ENCODE results near the gene SLC9A9. TPM values are rescaled to one million over a fixed set of nuclear protein-coding genes. Genes with fewer than 3 reads are reported as not detected.

Gene SLC9A9
- total RNA-seq, 4 donors from 2014 or later: 12.8 to 63.8 (median 33.3) TPM

GRCh38 chr3:143302638-143303171 is 545.6 kb downstream of the SLC9A9 start:
- intact Hi-C loops (cut with DNase I; ENCODE audit: low total_unique reads): no loop called here
- DNase-seq: peak in 1 of 2 donors; percentile 41
- H3K4me3 ChIP-seq: no peak overlapping the region
- TF ChIP-seq CTCF (IDR thresholded peaks at IDR 0.05): no peak
- no peak for TF ChIP-seq POLR2A (IDR thresholded peaks at IDR 0.05)
- no peaks in the 10 kb centered on the region for H3K4me1 ChIP-seq
- H3K9me3 ChIP-seq: no peaks in the 10 kb centered on the region
- H3K27ac ChIP-seq: no peak overlapping the region
- no peaks in the 10 kb centered on the region for H3K27me3 ChIP-seq
- H3K36me3 ChIP-seq: no peaks in the 10 kb centered on the region

DNA sequence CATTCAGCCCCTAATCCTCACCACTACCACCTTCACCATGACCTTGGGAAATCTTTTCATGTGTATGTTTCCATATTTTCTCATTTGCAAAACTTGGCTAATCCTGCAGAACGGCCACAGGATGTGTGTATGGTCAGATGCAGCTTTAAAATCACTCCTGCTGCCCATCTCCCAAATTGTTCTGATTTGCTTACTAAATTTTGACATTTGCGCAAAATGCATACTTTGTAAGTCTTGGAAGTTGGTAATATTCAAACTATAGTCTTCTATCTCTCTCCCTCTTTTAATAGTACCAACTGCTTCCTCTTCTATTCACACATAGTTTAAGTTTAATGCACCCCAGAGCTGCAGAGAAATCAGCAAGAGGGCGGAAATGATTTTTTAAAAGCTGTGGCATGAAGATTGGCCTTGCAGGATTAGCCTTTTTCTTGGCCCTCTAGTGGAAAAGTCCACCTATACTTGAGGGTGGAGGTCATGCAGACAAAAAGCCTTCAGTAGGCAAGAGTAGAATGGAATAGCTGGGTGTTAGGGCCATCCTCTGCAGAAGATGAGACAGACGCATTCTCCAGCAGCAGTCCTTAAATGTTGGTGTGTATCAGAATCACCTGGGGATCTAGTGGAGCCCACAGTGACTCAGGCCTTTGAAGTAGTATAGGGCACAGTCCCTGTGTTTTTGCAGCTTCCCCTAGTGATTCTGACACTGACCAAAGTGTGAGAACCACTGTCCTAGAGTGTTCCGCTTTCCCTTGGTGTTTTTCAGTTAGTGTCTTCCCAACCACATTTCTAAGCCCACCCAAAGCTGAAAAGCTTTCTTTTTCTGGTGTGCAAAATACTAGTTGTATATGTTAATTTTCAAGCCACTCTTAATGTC is 547.0 kb downstream of the SLC9A9 start:
- Histone ChIP-seq H3K4me1 (no peaks in the 10 kb centered on the region), H3K27me3 (no peaks in the 10 kb centered on the region), H3K9me3 (no peaks in the 10 kb centered on the region), H3K27ac (no peak overlapping the region), H3K4me3 (no peak overlapping the region), H3K36me3 (no peaks in the 10 kb centered on the region)
- DNase-seq: no peak
- TF ChIP-seq POLR2A (IDR thresholded peaks at IDR 0.05): no peak
- no peak for TF ChIP-seq CTCF (IDR thresholded peaks at IDR 0.05)
- intact Hi-C loops (cut with DNase I; ENCODE audit: low total_unique reads): no loop called here

DNA sequence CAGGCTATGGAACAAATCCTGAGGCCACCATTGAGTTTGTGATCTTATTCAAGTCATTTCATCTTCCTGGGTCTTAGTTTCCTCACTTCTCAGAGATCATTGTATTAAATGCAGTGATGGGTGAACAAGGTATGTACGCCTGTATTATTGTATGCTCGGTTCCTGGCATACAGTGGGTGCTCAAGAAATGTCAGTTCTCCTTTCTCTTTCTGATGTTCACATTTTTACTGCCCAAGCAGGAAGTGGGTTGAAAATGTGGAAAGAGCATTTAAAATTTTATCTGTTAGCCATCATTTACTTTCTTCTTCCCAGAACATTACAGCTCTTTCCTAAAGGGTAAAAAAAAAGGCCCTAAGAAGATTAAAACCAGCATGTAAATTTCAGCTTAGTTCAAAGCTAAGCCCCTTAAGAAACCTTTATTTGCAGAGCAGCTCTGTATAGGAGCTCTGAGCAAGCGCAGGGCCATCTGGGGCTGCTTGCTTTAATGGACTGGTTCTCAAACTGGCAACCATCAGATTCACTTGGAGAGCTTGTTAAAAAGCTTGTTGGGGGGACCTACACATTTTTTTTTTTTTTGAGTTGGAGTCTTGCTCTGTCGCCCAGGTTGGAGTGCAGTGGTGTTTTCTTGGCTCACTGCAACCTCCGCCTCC is 549.3 kb downstream of the SLC9A9 start:
- intact Hi-C loops (cut with DNase I; ENCODE audit: low total_unique reads): no loop called here
- H3K27ac ChIP-seq: no peak overlapping the region
- H3K9me3 ChIP-seq: no peaks in the 10 kb centered on the region
- DNase-seq: no peak
- H3K27me3 ChIP-seq: no peaks in the 10 kb centered on the region
- TF ChIP-seq POLR2A (IDR thresholded peaks at IDR 0.05): no peak
- no peak for TF ChIP-seq CTCF (IDR thresholded peaks at IDR 0.05)
- no peaks in the 10 kb centered on the region for H3K36me3 ChIP-seq
- no peaks in the 10 kb centered on the region for H3K4me1 ChIP-seq
- H3K4me3 ChIP-seq: no peak overlapping the region

DNA sequence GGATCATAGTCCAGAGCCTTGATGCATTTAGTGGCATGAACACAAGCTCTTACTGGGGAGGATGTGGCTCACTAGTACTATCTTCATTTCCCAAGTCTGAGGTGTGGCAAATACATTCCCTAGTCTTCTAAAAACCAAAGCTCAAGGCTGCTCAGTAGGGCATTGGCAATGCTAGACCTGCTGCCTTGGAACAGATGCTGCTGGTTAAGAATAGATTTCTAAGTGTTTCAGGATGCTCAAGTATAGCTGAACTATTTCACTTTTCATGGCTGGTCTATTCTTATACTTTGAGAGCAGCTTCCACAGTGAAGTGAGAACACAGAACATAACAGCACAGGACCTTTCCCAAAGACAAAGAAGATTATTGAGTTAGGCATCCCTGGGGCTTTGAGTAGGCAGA is 549.9 kb downstream of the SLC9A9 start:
- TF ChIP-seq POLR2A (IDR thresholded peaks at IDR 0.05) (no peak), CTCF (IDR thresholded peaks at IDR 0.05) (no peak)
- no peak overlapping the region for H3K4me3 ChIP-seq
- DNase-seq: no peak
- no peaks in the 10 kb centered on the region for H3K4me1 ChIP-seq
- intact Hi-C loops (cut with DNase I; ENCODE audit: low total_unique reads): no loop called here
- H3K9me3 ChIP-seq: no peaks in the 10 kb centered on the region
- H3K27me3 ChIP-seq: no peaks in the 10 kb centered on the region
- H3K36me3 ChIP-seq: no peaks in the 10 kb centered on the region
- H3K27ac ChIP-seq: no peak overlapping the region

Measured in uterus (tissue), 4 donors.